Activated CD4-positive, CD25-positive, alpha-beta regulatory T cell treated with anti-CD3 and anti-CD28 coated beads, Interleukin-2, amount 50 U/mL, for 24 hours (primary cell): Measurements from ENCODE around the gene RUFY3.
"Not testable (repeated sequence)": the region's sequence is repeated elsewhere in the genome, so short reads cannot be mapped to it uniquely, and the experiment has no call there.

Source experiments
- ATAC-seq, 2 donors: fragments of 150-1000 bp; cut with Tn5 transposase; one replicate each; pipeline ENCODE4 v1.10.0; 2021; ENCODE audit warnings: mild to moderate bottlenecking in 1 of 2, moderate library complexity in 1 of 2

Gene RUFY3

DNA sequence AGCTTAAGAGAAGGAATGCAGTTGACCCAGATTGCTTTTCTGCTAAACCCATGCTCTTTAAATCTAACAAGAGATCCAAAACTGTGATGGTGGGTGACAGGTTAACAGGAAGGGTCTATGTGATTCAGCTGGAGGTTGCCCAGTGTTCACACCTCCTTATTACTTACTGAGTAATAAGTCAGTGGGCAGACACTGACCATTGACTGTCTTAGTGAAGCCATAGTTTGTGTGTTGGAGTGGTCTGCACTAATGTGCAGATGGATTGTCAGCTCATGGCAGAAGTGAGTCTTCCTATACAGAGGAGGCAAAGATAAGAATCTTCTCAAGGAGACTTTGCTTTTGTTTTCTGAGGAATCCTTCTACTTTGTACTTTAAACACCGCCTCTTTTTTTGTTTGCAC is 15.2 kb upstream of the RUFY3 start:
- no peak for ATAC-seq

DNA sequence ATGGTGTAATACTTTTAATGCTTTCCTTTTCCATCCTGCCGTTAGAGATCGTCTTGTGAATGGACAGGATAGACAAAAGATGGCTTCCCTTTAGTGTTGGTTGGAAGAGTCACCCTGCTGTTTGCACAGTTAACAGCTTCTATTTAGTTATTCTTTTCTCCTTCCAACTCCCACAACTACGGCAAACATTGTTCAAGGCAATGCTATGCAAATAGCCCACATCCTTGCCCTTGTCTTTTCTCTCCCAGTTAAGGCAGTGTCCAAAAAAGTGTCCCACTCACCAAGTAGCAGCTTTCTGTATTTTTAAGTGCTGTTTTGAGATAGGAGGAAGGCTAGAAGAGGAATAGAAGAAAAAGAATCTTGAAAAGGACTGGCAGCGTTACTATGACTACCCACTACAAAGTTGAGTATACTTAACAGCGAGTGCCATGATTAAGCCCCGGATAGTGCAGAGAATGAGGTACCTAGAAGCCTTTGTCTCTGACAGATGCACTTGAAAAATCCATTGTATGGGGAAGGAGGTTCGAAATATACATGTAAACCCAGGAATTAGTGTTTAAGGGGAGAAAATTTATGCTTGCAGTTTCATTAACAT is 12.1 kb upstream of the RUFY3 start:
- no peak for ATAC-seq

DNA sequence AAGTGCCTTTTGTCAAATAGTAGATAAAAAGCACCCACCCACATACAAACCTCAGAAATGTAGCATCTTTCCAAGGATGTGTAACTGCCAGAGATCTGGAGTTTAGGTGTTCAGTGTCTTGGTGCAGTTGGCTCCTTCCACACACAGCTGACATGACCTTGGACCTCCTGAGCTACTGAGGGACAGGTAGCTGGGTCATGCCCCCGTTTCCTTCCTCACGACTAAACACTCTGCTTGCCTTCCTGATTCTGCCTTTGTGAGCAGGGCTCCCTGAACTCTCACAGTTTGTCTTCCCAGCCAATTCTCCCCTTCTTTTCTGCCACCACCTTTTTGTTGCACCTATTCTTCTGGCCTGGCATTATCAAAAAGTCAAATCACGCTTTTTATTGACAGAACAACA is 10.2 kb upstream of the RUFY3 start:
- ATAC-seq, result no peak

DNA sequence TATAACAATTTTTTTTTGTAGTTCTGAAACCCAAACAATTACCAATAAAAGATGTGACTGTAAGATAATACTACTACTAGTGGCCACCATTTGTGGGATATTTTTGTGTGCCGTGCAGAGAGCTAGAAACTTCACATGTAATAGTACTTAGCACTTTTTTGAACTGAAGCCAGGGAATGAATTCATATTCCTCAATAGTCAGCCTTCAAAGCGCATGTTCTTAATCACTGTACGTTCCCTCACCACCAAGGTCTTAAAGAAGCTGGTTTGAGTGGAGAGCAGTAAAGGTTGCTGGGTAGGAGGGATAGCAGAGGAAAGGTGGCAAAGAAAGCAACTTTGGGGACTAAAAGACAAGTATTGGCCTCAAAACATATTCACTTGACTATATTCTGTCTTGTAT is 9.6 kb upstream of the RUFY3 start:
- ATAC-seq, result no peak

DNA sequence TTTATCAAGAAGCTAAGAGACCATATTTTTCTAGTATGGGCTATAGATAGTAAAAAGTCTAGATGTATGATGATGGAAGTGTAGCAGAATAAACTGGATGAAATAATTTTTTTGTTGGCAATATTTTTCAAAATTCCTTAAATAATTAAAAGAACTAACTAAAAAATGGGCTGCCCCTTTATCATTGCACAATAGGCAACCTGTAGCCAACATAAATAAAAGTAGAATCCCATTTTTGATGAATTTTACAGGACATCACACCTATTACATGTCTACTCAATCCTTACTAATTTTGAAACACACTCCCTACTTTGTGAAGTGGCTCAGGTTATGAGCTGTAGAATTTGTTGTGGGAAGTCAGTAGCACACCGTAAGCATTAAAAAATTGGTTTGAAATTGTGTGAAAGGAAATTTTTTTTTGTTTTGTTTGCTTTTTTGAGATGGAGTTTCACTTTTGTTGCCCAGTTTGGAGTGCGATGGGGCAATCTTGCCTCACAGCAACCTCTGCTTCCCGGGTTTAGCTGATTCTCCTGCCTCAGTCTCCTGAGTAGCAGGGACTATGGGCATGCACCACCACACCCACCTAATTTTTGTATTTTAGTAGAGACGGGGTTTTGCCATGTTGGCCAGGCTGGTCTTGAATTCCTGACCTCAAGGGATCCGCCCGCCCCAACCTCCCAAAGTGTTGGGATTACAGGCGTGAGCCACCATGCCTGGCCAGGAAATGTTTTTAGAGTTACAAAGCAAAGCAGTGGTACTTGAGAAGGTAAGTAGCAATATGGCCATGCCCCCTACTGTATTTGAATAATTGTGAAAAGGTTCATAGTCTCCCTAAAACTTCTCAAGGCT is 8.9 kb upstream of the RUFY3 start:
- no peak for ATAC-seq

DNA sequence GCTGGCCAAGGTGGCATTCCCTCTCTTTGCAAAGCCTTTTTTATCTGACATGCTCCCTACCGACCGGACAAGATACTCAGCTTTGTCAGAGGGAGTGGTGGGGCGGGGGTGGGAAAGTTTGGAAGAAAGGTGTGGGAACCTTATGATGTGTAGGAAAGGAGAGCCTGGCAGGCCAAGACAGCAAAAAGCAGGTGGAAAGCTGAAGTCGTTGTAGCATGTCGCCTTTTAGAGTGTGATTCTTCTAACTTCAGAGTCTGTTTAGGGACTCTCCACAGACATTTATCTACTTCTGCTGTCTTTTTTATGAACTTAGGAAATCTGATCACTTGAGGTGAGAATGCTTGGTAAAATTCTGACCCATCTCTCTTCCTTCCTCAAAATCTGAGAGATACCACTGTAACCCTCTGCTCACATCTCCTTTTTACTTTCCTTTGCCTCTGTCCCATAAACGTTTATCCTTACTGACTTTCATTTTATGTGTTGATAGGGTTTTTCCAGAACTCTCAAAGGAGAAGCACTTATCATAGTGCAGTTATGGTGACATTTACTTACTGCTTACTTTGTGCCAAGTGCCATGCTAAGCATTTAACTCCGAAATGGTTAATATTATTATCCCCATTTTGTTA is 8.2 kb upstream of the RUFY3 start:
- ATAC-seq, result peak; percentile 32 to 49

DNA sequence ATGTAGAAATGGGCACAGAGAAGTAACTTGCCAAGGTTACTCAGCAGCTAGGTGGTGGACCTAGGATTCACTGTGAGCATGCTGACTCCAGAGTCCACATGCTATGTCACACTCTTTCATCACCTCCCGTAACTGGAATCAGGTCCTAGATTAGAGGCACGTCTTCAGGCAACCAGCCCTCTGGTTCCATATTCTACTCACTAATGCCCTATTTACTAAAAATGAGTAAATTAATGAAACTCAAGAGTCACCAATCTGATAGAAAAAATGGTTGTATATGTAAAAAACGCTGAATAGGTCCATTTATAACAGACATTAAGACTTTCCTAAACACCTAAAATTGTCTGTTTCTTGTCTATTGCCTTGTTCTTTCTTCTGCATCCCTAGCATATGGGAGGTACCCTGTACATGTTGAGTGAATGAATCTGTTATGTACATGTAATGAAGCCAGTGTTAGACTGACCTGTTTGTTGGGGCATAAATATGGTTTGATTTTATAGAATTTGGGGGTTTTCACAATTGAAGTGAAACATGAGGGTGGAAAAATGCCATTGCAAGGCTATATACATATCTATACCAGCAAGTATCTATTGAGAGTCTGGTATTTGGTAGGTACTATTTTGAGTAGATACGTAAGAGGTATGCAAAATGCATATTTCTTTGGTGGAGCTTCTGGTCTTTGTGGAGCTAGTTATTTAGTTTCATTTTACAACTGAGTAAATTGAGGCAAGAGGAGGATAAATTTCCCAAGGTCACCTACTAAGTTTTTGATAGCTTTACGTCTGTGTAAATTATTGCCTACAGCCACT is 7.5 kb upstream of the RUFY3 start:
- ATAC-seq, result peak in 1 of 2 donors; percentile 28

DNA sequence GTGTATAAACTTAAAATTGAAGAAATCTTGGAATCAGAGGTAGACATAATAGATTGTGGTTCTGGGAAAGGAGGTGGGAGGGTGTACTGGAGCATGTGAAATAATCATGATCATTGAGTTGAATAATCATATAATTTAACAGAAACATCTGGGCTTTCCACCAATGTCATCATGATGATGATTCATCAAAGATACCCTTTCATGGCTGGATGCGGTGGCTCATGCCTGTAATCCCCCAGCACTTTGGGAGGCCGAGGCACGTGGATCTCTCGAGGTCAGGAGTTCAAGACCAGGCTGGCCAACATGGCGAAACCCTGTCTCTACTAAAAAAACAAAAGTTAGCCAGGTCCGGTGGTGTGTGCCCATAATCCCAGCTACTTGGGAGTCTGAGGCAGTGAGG is 6.7 kb upstream of the RUFY3 start:
- ATAC-seq, result peak in 1 of 2 donors; percentile 47

DNA sequence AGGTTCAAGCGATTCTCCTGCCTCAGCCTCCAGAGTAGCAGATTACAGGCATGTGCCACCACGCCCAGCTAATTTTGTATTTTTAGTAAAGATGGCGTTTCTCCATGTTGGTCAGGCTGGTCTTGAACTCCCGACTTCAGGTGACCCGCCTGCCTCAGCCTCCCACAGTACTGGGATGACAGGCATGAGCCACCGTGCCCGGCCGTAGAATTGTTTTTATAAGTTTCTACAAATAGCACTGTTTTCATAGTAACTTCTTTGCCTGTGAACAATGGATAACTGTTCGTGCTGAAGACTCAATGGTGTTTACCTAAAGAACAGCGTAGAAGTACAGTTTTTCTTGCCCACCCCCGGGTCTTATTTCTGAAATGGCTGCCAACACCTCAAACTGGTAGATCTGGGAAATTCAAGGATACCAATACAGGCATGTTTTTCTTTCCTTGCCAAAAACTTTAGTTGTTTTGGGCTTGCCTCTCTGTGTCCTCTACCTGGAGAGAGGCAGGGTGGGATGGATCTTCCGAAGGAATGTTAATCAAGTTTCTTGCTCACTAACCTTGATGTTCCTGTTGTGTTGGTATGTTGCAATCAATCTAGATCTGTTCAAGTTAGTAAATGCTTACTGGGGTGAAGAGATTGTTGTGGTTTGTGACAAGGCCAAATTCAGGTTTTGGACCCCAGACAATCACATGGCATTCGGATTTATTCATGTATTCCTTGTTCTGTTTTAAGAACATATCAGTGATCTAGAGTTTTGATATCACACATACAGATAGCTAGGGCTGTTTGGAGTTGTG is 2.8 kb upstream of the RUFY3 start:
- no peak for ATAC-seq

DNA sequence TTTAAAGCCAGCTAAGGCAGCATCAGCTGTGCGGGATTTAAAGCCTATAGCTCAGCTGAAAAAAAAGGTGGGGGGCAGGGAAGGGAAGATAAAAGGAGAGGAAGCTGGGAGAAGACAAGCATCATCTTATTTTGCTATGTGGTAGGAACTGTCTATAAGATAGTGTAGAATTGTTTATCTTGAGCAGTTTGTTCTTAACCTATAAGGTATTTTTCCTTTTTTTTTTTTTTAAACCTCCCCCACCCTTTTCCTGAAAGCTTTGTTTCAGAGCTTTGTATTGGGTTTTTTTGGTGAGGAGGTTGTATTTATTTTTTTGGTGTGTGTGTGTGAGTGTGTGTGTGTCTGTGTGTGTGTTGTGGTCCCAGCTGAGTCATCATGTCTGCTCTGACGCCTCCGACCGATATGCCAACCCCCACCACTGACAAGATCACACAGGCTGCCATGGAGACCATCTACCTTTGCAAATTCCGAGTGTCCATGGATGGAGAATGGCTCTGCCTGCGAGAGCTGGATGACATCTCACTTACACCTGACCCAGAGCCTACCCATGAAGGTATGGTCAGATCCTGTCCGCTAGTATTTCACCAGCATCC is 531 bp downstream of the RUFY3 start:
- peak in 1 of 2 donors; percentile 51 for ATAC-seq

DNA sequence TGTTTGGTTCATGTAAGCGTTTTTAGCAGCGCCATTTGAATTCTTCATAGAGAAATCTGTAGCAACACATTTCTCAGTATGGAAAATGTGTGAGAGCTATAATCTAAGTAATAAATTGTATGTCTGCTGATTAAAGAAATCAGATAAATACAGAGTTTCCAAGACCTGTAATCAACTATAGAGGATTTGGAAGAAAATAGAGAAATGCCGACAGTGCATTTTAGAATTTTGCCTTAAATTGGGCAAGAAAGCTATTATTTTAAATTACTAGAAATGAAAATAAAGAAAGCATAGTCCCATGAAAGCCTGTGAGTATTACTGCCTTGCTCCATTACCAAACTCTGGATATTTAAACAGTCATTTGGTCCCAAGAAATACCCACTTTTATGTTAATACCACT is 2.7 kb downstream of the RUFY3 start:
- no peak for ATAC-seq

DNA sequence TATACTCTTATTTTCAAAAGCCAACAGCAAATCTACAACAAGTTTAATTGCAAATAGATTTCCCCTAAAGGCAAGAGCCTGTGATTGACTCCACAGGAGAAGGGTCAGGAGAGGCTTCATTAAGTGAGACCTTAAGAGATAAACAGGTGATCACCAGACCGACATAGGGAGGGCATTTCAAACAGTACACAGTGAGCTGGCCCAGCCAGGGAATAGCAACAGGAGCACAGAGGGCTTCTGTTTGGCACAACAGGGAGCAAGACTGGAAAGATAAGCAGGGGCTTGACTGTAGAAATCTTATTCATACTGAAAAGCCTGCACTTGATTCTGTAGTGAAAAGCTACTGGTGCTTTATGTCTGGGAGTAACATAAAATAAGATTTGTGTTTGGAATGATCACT is 3.9 kb downstream of the RUFY3 start:
- no peak for ATAC-seq

DNA sequence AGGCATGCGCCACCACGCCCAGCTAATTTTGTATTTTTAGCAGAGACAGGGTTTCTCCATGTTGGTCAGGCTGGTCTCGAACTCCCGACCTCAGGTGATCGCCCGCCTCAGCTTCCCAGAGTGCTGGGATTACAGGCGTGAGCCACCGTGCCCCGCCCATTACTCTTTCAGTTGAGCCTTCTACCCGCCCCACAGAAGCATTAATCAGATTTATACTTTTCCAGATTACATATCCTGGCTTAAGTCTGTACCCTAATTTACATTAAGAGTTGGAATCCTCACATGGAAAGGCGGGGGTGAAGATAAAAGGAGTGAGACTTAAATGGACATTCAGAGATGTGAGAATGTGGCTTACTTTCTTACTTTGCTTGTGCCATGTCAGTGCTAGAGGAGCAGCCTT is 4.8 kb downstream of the RUFY3 start:
- not testable (repeated sequence) for ATAC-seq

DNA sequence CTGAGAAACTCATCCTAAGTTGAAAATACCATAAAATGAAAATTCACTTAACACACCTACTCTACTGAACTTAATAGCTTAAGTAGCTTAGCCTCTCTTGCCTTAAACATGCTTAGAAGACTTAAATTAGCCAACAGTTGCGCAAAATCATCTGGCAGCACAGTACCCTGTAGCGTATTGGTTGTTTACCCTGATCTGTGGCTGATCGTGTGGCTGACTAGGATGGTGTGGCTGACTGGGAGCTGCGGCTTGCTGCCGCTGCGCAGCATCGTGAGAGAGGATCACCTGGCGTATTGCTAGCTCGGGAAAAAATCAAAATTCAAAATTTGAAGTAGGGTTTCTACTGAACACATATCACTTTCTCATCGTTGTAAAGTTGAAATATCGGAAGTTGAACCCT is 6.3 kb downstream of the RUFY3 start:
- ATAC-seq, result no peak

DNA sequence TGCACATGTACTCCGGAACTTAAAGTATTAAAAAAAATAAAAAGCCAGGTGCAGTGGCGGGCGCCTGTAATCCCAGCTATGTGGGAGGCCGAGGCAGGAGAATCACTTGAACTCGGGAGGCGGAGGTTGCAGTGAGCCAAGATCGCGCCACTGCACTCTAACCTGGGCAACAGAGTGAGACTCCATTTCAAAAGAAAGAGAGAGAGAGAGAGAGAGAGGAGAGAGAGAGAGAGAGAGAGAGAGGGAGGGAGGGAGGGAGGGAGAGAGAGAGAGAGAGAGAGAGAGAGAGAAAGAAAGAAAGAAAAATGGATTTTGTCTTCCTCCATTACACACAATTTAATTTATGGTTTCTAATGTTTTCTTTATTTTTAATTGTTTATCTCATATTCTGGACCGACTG is 11.1 kb downstream of the RUFY3 start:
- ATAC-seq, result not testable (repeated sequence)

DNA sequence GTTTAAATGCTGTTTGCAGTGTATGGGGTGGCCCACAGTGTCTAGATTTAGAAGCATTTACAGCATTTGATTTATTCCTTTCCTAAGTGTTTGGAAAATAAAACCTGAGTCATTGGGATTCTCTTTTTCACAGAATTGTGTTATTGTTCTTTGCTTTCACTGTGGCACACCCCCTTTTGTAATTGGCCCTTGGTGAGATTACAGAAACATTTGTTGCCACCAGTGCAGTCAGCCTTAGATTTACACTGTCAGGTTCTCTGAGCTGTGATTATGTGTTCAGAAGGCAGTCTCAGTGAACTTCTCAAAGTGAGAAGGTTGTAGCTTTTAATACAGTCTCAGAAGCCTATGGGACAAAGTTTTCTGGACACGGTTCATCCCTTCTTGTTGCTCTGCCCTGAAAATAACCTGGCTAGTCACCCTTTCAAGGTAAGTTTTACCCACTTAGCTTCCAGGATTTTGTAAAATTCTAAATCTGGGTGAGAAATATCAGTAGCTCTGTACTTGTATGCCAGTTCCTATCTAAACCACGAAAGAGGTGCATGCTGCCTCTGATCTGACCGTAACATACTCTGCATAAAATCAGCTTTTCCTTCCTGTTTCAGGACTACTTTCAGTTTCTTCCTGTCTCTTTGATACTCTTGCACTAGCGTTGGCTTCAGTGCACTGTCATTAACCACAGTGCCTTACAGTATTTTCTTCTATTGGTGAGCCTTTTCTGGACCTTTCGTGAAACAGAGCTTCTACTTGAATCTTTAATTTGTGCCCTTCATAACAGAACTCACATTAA is 12.6 kb downstream of the RUFY3 start:
- peak; percentile 90 to 91 for ATAC-seq

DNA sequence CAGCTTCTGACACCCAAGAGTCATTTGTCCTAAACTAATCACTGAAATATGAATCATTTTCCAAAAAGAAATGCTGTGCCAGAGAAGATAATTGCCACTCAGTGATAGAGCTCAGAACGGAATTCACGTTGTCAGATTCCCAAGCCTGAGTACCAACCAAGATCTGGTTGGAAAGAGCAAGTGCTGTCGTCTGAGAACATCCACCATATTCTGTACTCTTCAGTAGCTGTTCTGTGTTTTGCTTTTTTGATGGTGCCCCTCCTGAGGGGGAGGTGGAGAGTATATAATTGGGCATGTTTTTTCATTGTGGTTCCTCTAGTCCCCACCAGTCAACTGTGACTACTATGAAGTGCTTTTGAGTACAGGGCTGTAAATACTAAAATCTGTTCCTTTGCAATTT is 13.2 kb downstream of the RUFY3 start:
- ATAC-seq, result peak; percentile 4 to 32

DNA sequence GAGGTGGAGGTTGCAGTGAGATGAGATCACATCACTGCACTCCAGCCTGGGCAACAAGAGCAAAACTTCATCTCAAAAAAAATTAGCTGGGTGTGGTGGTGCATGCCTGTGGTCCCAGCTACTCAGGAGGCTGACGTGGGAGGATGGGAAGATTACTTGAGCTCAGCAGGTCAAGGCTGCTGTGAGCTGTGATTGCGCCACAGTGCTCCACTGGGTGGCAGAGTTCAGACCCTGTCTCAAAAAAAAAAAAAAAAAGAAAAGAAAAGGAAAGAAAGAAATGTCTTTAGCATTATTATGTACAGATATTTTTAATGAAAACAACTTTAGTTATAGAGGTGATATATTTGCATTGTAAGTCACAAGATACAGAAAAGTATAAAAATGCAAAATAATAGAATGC is 14.2 kb downstream of the RUFY3 start:
- peak in 1 of 2 donors; percentile 33 for ATAC-seq

DNA sequence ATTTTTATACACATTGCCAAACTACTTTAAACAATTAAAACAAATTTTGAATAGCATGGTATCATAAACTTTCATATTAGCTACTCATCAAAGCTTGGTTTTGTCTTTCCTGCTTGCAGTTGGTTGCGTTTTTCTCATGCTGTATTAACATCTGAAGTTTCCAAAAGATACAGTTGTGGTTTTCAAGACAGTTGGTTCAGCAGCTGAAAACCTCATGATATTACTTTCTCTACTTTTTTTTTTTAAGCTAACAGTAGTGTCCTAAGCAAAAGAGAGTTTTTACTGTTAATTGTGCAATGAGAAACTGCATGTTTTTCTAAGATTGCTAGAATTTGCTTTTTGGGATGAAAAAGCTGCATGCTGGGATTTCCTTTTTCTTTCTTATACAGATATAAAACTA is 15.2 kb downstream of the RUFY3 start:
- ATAC-seq, result no peak

DNA sequence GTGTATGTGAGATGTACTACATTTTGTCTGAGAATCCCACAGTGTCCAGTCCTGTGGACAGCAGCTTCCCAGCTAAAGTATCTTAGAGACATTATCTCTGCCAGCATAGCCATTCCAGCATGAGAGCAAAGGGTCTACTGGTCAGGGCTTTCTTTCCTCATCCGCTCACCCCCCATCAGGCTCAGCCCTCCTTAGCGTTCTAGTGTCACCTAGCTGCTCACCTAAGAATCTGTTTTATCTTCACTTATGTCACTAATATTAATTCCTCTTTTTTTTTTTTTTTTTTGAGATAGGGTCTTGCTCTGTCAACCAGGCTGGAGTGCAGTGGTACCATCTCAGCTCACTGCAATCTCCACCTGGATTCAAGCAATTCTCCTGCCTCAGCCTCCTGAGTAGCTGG is 15.6 kb downstream of the RUFY3 start:
- no peak for ATAC-seq
